H1 (cell line): ENCODE data around the gene WDR45B. TPM values are rescaled to one million over a fixed set of nuclear protein-coding genes. Genes with fewer than 3 reads are reported as not detected.

Source experiments
- EP300 ChIP-seq, 2 experiments: IDR thresholded peaks; 1 replicate in 1 of 2; 2 replicates in 1 of 2; pipeline ENCODE4 v1.6.1; 2011 to 2012; ENCODE audit warnings: low read depth in 2 of 2, low read length in 2 of 2, mild to moderate bottlenecking in 2 of 2, borderline replicate concordance in 1 of 2, inconsistent platforms in 1 of 2, moderate library complexity in 1 of 2
- polyA plus RNA-seq, 7 experiments: library from polyadenylated mRNA; depleted of rRNA in 3 of 7; stranded (reverse) in 5 of 7; unstranded in 2 of 7; fragments of >200 nt in 5 of 7; fragments of 200-250 nt in 2 of 7; gene quantifications; 1 replicate in 5 of 7; 2 replicates in 1 of 7; 4 replicates in 1 of 7; pipeline versions ENCODE4 v1.2.1 to v1.2.3, GENCODE V29; 2011 to 2013; ENCODE audit warnings: missing spikeins in 2 of 7, mixed read lengths in 2 of 7
- total RNA-seq: library from RNA; stranded (reverse); fragmentation: NEBNext Ultra II Directional; extraction: Animal tissue kit (Norgen Biotek cat#: 25700); gene quantifications from 2 replicates; pipeline ENCODE4 v1.2.1, GENCODE V29; 2021

The WDR45B gene
- total and polyA plus RNA-seq, 2 of the 8 experiments (the other 6 are each of a cell fraction or from before 2014, with no cell fraction given): 82.0 to 100 TPM

DNA sequence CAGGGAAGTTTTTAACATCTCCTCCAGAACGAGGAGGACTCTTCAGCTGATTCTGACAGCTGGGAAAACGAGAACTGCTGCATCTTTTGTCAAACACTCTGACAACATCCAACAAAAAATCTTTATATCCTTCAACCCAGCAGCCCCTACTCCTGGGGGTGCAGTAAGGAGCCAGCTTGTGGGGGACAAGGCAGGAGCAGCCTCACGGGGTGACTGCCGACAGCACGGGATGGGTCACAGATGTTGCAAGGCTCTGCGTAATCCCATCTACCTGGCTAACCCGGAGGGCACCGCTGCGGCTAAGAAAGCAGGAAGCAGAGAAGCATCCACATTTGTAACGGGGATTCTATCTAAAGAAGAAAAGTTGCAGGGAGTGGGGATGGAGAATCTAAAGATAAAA is 28.6 kb downstream of the WDR45B start (continued):
- TF ChIP-seq EP300 (IDR thresholded peaks at IDR 0.05; ENCODE audit: borderline replicate concordance in 1 of 2, low read depth in 2 of 2, low read length in 2 of 2): no peak
- TF ChIP-seq, all 59 proteins: peak for 0
